ENCODE results near the gene PHF21B. TPM values are rescaled to one million over a fixed set of nuclear protein-coding genes. Genes with fewer than 3 reads are reported as not detected.
"Not testable (repeated sequence)": the region's sequence is repeated elsewhere in the genome, so short reads cannot be mapped to it uniquely, and the experiment has no call there.

The PHF21B gene
- total RNA-seq, 4 donors from 2014 or later = not detected

GRCh38 chr22:44964722-44965078 is 45.1 kb downstream of the PHF21B start:
- no peak for TF ChIP-seq POLR2A (IDR thresholded peaks at IDR 0.05)
- no peak for TF ChIP-seq EP300 (IDR thresholded peaks at IDR 0.05)
- no peak for TF ChIP-seq CTCF (IDR thresholded peaks at IDR 0.05)
- no peak for TF ChIP-seq POLR2AphosphoS5 (IDR thresholded peaks at IDR 0.05)
- WGBS = 76% methylated on average over 6 of the region's 6 CpGs
- Histone ChIP-seq H3K27ac (no peak overlapping the region), H3K9me3 (no peaks in the 10 kb centered on the region), H3K4me3 (no peak overlapping the region), H3K36me3 (no peaks in the 10 kb centered on the region), H3K4me1 (no peaks in the 10 kb centered on the region), H3K27me3 (peaks cover 37% of the 10 kb centered on the region)
- DNase-seq (ENCODE audit: low spot score in 2 of 2) = no peak

- no peak for DNase-seq (ENCODE audit: low spot score in 2 of 2)
- Histone ChIP-seq H3K27me3 (peaks cover 31% of the 10 kb centered on the region), H3K27ac (no peak overlapping the region), H3K9me3 (no peaks in the 10 kb centered on the region), H3K4me1 (no peaks in the 10 kb centered on the region), H3K4me3 (no peak overlapping the region), H3K36me3 (no peaks in the 10 kb centered on the region)
- no peak for TF ChIP-seq POLR2AphosphoS5 (IDR thresholded peaks at IDR 0.05)
- TF ChIP-seq CTCF (IDR thresholded peaks at IDR 0.05) = no peak
- no peak for TF ChIP-seq EP300 (IDR thresholded peaks at IDR 0.05)
- TF ChIP-seq POLR2A (IDR thresholded peaks at IDR 0.05) = no peak
- 68% methylated on average over 18 of the region's 20 CpGs for WGBS
These were observed 45.7 kb downstream of the PHF21B start for GRCh38 chr22:44963832-44964721.

DNA sequence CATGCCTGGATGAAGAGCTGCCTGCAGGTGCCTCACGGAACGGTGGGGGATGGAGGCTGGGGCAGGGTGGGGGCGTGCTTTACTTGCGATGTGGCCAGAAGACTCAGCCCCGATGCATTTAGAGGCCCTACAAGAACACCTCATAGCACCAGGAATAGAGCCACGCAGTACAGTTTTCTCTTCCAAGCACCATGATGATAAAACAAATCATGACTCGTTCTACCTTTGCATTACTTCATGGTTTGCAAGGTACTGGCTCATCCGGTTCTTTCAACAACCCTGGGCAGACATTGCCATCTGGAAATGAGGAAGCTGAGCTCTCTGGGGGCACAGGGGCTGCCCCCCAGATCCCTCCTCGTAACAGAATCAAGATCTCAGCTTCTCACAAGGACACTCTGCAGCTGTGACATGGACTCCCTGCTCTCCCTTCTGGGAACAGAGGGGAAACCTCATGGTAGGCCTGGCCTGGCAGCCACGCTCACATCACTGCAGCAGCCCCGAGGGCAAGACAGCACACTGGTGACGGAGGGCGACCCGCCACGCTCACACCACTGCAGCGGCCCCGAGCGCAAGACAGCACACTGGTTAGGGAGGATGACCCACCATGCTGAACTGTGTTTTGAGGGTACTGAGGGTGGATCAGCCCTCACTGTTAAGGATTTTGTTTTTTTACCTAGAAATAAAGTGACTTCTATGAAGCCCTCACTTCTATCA is 46.9 kb downstream of the PHF21B start:
- Histone ChIP-seq H3K36me3 (no peaks in the 10 kb centered on the region), H3K4me3 (no peak overlapping the region), H3K4me1 (no peaks in the 10 kb centered on the region), H3K9me3 (no peaks in the 10 kb centered on the region), H3K27me3 (peaks cover 30% of the 10 kb centered on the region), H3K27ac (no peak overlapping the region)
- 66% methylated on average over 17 of the region's 18 CpGs for WGBS
- TF ChIP-seq POLR2A (IDR thresholded peaks at IDR 0.05) (no peak), CTCF (IDR thresholded peaks at IDR 0.05) (no peak)
- no peak for DNase-seq (ENCODE audit: low spot score in 2 of 2)

DNA sequence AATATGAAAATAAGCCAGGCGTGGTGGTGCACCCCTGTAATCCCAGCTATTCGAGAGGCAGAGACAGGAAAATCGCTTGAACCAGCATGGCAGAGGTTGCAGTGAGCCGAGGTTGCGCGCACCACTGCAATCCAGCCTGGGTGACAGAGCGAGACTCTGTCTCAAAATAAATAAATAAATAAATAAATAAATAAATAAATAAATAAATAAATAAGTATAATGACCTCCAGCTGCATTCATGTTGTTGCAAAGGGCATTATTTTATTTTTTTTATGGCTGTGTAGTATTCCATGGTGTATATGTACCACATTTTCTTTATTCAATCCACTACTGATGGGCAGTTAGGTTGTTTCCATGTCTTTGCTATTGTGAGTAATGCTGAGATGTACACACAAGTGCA is 48.1 kb downstream of the PHF21B start:
- H3K9me3 ChIP-seq; H3K27ac ChIP-seq; H3K36me3 ChIP-seq; H3K4me3 ChIP-seq; H3K4me1 ChIP-seq; DNase-seq (ENCODE audit: low spot score in 2 of 2): not testable (repeated sequence)
- H3K27me3 ChIP-seq = peaks cover 30% of the 10 kb centered on the region
- 90% methylated on average over 7 of the region's 7 CpGs for WGBS

- H3K27ac ChIP-seq = no peak overlapping the region
These were observed 52.7 kb downstream of the PHF21B start for GRCh38 chr22:44956840-44957767.

More at GRCh38 chr22:44956840-44957767, 52.7 kb downstream of the PHF21B start:
- 71% methylated on average over 16 of the region's 18 CpGs for WGBS
- H3K36me3 ChIP-seq = no peaks in the 10 kb centered on the region
- H3K27me3 ChIP-seq = peaks cover 42% of the 10 kb centered on the region
- no peak for TF ChIP-seq POLR2AphosphoS5 (IDR thresholded peaks at IDR 0.05)
- TF ChIP-seq EP300 (IDR thresholded peaks at IDR 0.05) = no peak
- no peak for TF ChIP-seq POLR2A (IDR thresholded peaks at IDR 0.05)
- TF ChIP-seq CTCF (IDR thresholded peaks at IDR 0.05) = no peak
- H3K9me3 ChIP-seq = no peaks in the 10 kb centered on the region
- H3K4me1 ChIP-seq = no peaks in the 10 kb centered on the region
- H3K4me3 ChIP-seq = no peak overlapping the region
- DNase-seq (ENCODE audit: low spot score in 2 of 2) = no peak

All from suprapubic skin (tissue), 4 donors.